ENCODE measurements around the gene SNX6. TPM values are rescaled to one million over a fixed set of nuclear protein-coding genes. Genes with fewer than 3 reads are reported as not detected.
A peak's percentile ranks its signal among the peaks of the same experiment; 100 is the strongest.
"Not testable (repeated sequence)": the region's sequence is repeated elsewhere in the genome, so short reads cannot be mapped to it uniquely, and the experiment has no call there.

The SNX6 gene
- total RNA-seq, 1 donor from 2014 or later: 68.6 TPM

- Mint-ChIP-seq H3K27ac (no peak overlapping the region), H3K9me3 (no peaks in the 10 kb centered on the region), H3K36me3 (ENCODE audit: low read depth) (no peaks in the 10 kb centered on the region), H3K4me1 (peaks cover 3% of the 10 kb centered on the region), H3K4me3 (no peak overlapping the region), H3K27me3 (peaks cover 1% of the 10 kb centered on the region)
- intact Hi-C loops (cut with micrococcal nuclease): no loop called here
- DNase-seq: no peak
Observed at GRCh38 chr14:34650786-34651584, 21.0 kb upstream of the SNX6 start.

GRCh38 chr14:34650006-34650405 is 20.1 kb upstream of the SNX6 start:
- H3K4me3 Mint-ChIP-seq; H3K4me1 Mint-ChIP-seq; H3K36me3 Mint-ChIP-seq (ENCODE audit: low read depth); DNase-seq; H3K27me3 Mint-ChIP-seq; H3K27ac Mint-ChIP-seq; H3K9me3 Mint-ChIP-seq; intact Hi-C loops (cut with micrococcal nuclease): not testable (repeated sequence)

GRCh38 chr14:34649344-34649743 is 19.4 kb upstream of the SNX6 start:
- DNase-seq: no peak
- no peaks in the 10 kb centered on the region for H3K9me3 Mint-ChIP-seq
- no peaks in the 10 kb centered on the region for H3K27me3 Mint-ChIP-seq
- no peaks in the 10 kb centered on the region for H3K36me3 Mint-ChIP-seq (ENCODE audit: low read depth)
- no peak overlapping the region for H3K27ac Mint-ChIP-seq
- no peak overlapping the region for H3K4me3 Mint-ChIP-seq
- H3K4me1 Mint-ChIP-seq: peaks cover 6% of the 10 kb centered on the region
- intact Hi-C loops (cut with micrococcal nuclease): no loop called here

GRCh38 chr14:34646570-34647255 is 16.8 kb upstream of the SNX6 start:
- H3K4me3 Mint-ChIP-seq: no peak overlapping the region
- H3K4me1 Mint-ChIP-seq: peaks cover 6% of the 10 kb centered on the region
- no peak for DNase-seq
- H3K36me3 Mint-ChIP-seq (ENCODE audit: low read depth): no peaks in the 10 kb centered on the region
- no peaks in the 10 kb centered on the region for H3K9me3 Mint-ChIP-seq
- H3K27ac Mint-ChIP-seq: no peak overlapping the region
- intact Hi-C loops (cut with micrococcal nuclease): no loop called here
- H3K27me3 Mint-ChIP-seq: no peaks in the 10 kb centered on the region

DNA sequence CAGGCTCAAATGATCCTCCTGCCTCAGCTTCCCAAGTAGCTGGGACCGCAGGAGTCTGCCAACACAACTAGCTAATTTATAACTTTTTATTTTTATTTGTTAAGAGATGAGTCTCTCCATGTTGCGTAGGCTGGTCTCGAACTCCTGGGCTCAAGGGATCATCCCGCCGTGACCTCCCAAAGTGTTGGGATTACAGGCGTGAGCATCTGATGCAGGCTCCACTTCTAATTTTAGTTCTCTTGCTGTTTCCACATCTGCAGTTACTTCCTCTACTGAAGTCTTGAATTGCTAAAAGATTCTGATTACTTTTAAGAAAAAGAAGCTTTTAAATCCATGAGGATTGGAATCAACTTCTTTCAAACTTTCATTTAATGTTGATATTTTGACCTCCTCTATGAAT is 13.4 kb upstream of the SNX6 start:
- Mint-ChIP-seq H3K27ac (no peak overlapping the region), H3K9me3 (no peaks in the 10 kb centered on the region), H3K36me3 (ENCODE audit: low read depth) (no peaks in the 10 kb centered on the region), H3K4me3 (no peak overlapping the region), H3K4me1 (peaks cover 4% of the 10 kb centered on the region), H3K27me3 (peaks cover 4% of the 10 kb centered on the region)
- intact Hi-C loops (cut with micrococcal nuclease): no loop called here
- no peak for DNase-seq

GRCh38 chr14:34642595-34642994 is 12.6 kb upstream of the SNX6 start:
- H3K27me3 Mint-ChIP-seq: peaks cover 4% of the 10 kb centered on the region
- intact Hi-C loops (cut with micrococcal nuclease): no loop called here
- no peak overlapping the region for H3K27ac Mint-ChIP-seq

DNA sequence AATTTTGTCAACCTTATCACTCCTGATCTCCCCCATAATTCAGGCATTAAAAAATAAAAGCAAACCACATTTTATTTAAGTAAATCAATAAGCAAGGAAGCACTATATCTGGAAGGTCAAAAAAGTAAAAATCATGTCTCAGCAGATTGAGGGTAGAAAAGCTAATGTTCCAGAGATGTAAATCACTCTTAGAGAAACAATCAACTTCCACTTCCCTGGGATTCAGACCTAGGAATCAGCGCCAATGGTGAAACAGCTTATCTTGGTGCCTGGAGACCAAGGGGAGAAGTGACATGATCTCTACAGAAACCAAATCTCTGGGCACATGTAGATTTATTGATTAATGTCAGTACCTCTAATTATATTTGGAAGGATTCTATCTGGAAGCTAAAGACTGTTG is 10.9 kb upstream of the SNX6 start:
- no peak overlapping the region for H3K4me3 Mint-ChIP-seq
- H3K27ac Mint-ChIP-seq: no peak overlapping the region
- no peaks in the 10 kb centered on the region for H3K36me3 Mint-ChIP-seq (ENCODE audit: low read depth)
- no peaks in the 10 kb centered on the region for H3K9me3 Mint-ChIP-seq
- H3K27me3 Mint-ChIP-seq: peaks cover 4% of the 10 kb centered on the region
- peaks cover 2% of the 10 kb centered on the region for H3K4me1 Mint-ChIP-seq
- no peak for DNase-seq
- intact Hi-C loops (cut with micrococcal nuclease): no loop called here

More at GRCh38 chr14:34642595-34642994, 12.6 kb upstream of the SNX6 start:
- Mint-ChIP-seq H3K4me1 (peaks cover 4% of the 10 kb centered on the region), H3K36me3 (ENCODE audit: low read depth) (no peaks in the 10 kb centered on the region), H3K9me3 (no peaks in the 10 kb centered on the region), H3K4me3 (no peak overlapping the region)
- no peak for DNase-seq

DNA sequence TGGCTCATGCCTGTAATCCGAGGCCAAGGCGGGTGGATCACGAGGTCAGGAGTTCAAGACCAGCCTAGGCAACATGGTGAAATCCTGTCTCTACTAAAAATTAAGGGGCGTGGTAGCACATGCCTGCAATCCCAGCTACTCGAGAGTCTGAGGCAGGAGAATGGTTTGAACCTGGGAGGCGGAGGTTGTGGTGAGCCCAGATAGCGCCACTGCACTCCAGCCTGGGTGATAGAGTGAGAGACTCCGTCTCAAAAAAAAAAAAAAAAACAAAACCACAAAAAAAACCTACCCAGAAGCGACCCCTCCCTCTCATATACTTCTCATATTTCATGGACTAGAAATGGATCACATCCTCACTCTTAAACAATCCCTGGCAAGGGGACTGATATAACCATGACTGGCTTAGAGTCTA is 4.4 kb upstream of the SNX6 start:
- not testable (repeated sequence) for H3K9me3 Mint-ChIP-seq; H3K36me3 Mint-ChIP-seq (ENCODE audit: low read depth); DNase-seq

GRCh38 chr14:34633742-34634141 is 3.8 kb upstream of the SNX6 start:
- Mint-ChIP-seq H3K4me1 (peaks cover 11% of the 10 kb centered on the region), H3K27ac (no peak overlapping the region), H3K27me3 (peaks cover 14% of the 10 kb centered on the region), H3K4me3 (no peak overlapping the region), H3K36me3 (ENCODE audit: low read depth) (peaks cover 2% of the 10 kb centered on the region), H3K9me3 (peaks cover 4% of the 10 kb centered on the region)
- intact Hi-C loops (cut with micrococcal nuclease): loop anchor here (5.0 kb wide), 2 partner anchors 239 to 349 kb away; partner anchors contain the start of gene SRP54
- no peak for DNase-seq

More for the DNA sequence above, 4.4 kb upstream of the SNX6 start:
- H3K4me3 Mint-ChIP-seq, H3K4me1 Mint-ChIP-seq, H3K27ac Mint-ChIP-seq: not testable (repeated sequence)
- H3K27me3 Mint-ChIP-seq: peaks cover 15% of the 10 kb centered on the region
- intact Hi-C loops (cut with micrococcal nuclease): loop anchor here (5.0 kb wide), 2 partner anchors 238 to 348 kb away; partner anchors contain the start of gene SRP54

DNA sequence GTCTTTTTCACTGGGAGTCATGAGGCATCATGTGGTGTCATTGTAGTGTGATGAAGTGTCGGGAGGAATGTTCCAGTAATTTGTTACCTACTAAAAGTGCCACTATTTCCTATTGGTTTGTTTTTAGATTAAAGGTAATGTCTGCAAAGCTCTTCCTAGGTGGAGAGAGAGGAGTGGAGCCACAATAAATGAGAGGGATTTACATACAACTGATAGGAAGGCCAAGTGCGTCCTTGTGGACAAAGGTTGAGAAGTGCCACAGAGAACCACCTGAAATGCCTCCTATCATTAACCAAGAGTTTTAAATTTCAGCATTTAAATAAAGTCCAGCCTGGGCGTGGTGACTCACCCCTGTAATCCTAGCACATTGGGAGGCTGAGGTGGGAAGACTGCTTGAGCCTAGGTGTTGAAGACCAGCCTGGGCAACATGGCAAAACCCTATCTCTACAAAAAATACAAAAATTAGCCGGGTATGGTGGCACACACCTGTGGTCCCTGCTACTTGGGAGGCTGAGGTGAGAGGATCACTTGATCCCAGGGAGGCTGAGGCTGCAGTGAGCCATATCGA is 2.5 kb upstream of the SNX6 start:
- Mint-ChIP-seq H3K9me3 (peaks cover 4% of the 10 kb centered on the region), H3K27me3 (peaks cover 13% of the 10 kb centered on the region), H3K4me3 (no peak overlapping the region), H3K36me3 (ENCODE audit: low read depth) (peaks cover 4% of the 10 kb centered on the region), H3K4me1 (peaks cover 17% of the 10 kb centered on the region), H3K27ac (no peak overlapping the region)
- intact Hi-C loops (cut with micrococcal nuclease): loop anchor here (5.0 kb wide), 2 partner anchors 240 to 350 kb away; partner anchors contain the start of gene SRP54
- DNase-seq: no peak

DNA sequence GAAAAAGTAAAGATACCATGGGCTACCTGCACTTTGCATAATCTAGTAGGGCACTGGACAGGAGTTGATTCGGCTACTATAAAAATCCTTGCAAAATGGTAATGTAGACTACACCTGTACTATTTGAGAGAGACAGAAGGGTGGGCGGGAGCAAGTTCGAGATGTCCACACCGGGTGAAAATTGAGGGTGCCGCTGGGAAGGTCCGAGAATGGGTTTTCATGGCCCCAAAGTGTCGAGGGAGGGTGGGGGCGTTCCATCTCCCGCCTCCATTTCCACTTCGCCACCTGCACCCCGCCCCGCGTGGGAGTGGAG is 648 bp downstream of the SNX6 start:
- Mint-ChIP-seq H3K27ac (peak overlapping the region; percentile 91), H3K9me3 (peaks cover 4% of the 10 kb centered on the region), H3K36me3 (ENCODE audit: low read depth) (peaks cover 13% of the 10 kb centered on the region), H3K27me3 (peaks cover 11% of the 10 kb centered on the region), H3K4me3 (peak overlapping the region; percentile 91), H3K4me1 (peaks cover 27% of the 10 kb centered on the region)
- intact Hi-C loops (cut with micrococcal nuclease): loop anchor here (1.0 to 5.0 kb wide), 2 partner anchors 85 to 92 kb away; partner anchors contain the start of genes CFL2 and EAPP
- no peak for DNase-seq

GRCh38 chr14:34628681-34629135 is 1.2 kb downstream of the SNX6 start:
- peak overlapping the region; percentile 91 for H3K4me3 Mint-ChIP-seq
- H3K27me3 Mint-ChIP-seq: peaks cover 7% of the 10 kb centered on the region
- intact Hi-C loops (cut with micrococcal nuclease): loop anchor here (1.0 to 5.0 kb wide), 2 partner anchors 86 to 91 kb away; partner anchors contain the start of genes CFL2 and EAPP

GRCh38 chr14:34623506-34623905 is 6.4 kb downstream of the SNX6 start:
- H3K4me3 Mint-ChIP-seq: no peak overlapping the region
- H3K27ac Mint-ChIP-seq: no peak overlapping the region
- intact Hi-C loops (cut with micrococcal nuclease): no loop called here

More at GRCh38 chr14:34628681-34629135, 1.2 kb downstream of the SNX6 start:
- DNase-seq: peak; percentile 79
- Mint-ChIP-seq H3K9me3 (peaks cover 4% of the 10 kb centered on the region), H3K27ac (peak overlapping the region; percentile 91), H3K4me1 (peaks cover 28% of the 10 kb centered on the region), H3K36me3 (ENCODE audit: low read depth) (peaks cover 14% of the 10 kb centered on the region)

GRCh38 chr14:34620839-34621238 is 9.1 kb downstream of the SNX6 start:
- Mint-ChIP-seq H3K9me3 (no peaks in the 10 kb centered on the region), H3K4me1 (peaks cover 30% of the 10 kb centered on the region), H3K36me3 (ENCODE audit: low read depth) (peaks cover 52% of the 10 kb centered on the region), H3K27ac (no peak overlapping the region), H3K4me3 (no peak overlapping the region), H3K27me3 (no peaks in the 10 kb centered on the region)
- intact Hi-C loops (cut with micrococcal nuclease): no loop called here
- no peak for DNase-seq

More at GRCh38 chr14:34623506-34623905, 6.4 kb downstream of the SNX6 start:
- H3K36me3 Mint-ChIP-seq (ENCODE audit: low read depth): peaks cover 42% of the 10 kb centered on the region
- H3K27me3 Mint-ChIP-seq: no peaks in the 10 kb centered on the region
- no peak for DNase-seq
- peaks cover 36% of the 10 kb centered on the region for H3K4me1 Mint-ChIP-seq
- H3K9me3 Mint-ChIP-seq: no peaks in the 10 kb centered on the region

Data from activated CD4-positive, alpha-beta T cell treated with anti-CD3 and anti-CD28 coated beads, Interleukin-2, amount 10 ng/mL, durations not matched to agents 24 days and 14 days (primary cell).